Upper lobe of right lung (tissue), 1 donor: ENCODE measurements around the gene SLC7A6. TPM values are rescaled to one million over a fixed set of nuclear protein-coding genes. Genes with fewer than 3 reads are reported as not detected.
A peak's percentile ranks its signal among the peaks of the same experiment; 100 is the strongest.

Experiments
- ATAC-seq: fragments of 200-7000 bp; cut with Tn5 transposase; one replicate; pipeline ENCODE4 v1.9.1; 2020; ENCODE audit warnings: mild to moderate bottlenecking, moderate library complexity
- DNase-seq: peaks from one replicate; pipeline ENCODE4 v3.0.0-alpha.2; 2020
- H3K27ac ChIP-seq: fragments of 200-600 bp; one replicate; pipeline ENCODE4 v1.8.0; 2022
- H3K27me3 ChIP-seq: fragments of 200-600 bp; one replicate; pipeline ENCODE4 v1.8.0; 2022; ENCODE audit warnings: mild to moderate bottlenecking
- H3K36me3 ChIP-seq: fragments of 200-600 bp; one replicate; pipeline ENCODE4 v1.8.0; 2022
- H3K4me1 ChIP-seq: fragments of 200-600 bp; one replicate; pipeline ENCODE4 v1.8.0; 2022
- H3K4me3 ChIP-seq: fragments of 200-600 bp; one replicate; pipeline ENCODE4 v1.8.0; 2022; ENCODE audit warnings: mild to moderate bottlenecking
- H3K9me3 ChIP-seq: fragments of 200-600 bp; one replicate; pipeline ENCODE4 v1.8.0; 2022
- CTCF ChIP-seq: fragments of 200-600 bp; IDR thresholded peaks from one replicate; pipeline ENCODE4 v1.8.0; 2022; ENCODE audit warnings: antibody characterized with exemption
- intact Hi-C: fragments of 100-400 bp; cut with DNase I; formaldehyde crosslinking; loops from one replicate; pipeline ENCODE4 v1.11.0; 2022
- total RNA-seq: library from RNA; stranded (reverse); fragmentation: NEBNext Ultra II Directional; extraction: Animal tissue kit (Norgen Biotek cat#: 25700); gene quantifications from one replicate; pipeline ENCODE4 v1.2.1, GENCODE V29; 2021
- donor health status: DM: no; HTN: yes; CAD: no; lungs with severe emphysema.

SLC7A6 gene
- total RNA-seq, 1 donor from 2014 or later, result 61.9 TPM

DNA sequence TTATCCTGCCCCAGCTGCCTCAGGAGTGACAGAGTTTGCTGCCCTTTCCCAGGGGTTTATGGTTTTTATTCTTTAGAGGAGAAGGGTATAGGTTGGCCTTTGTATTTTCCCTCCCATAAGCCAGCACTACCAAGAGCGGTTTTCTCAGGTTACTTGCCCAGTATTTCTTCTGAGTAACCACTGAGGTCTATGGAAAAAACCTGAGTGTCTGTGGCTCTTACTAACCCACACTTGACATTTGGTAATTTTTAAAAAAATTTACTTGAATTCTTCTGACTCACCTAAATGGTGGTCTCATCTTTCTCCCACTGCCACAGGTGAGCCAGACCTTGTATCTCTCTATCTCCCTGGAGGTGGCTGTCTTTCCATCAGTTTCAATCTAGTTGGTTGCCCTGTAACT, 6.0 kb downstream of the SLC7A6 start:
- ATAC-seq (no peak), DNase-seq (no peak)
- Histone ChIP-seq H3K27ac (no peak overlapping the region), H3K4me3 (no peak overlapping the region), H3K4me1 (peaks cover 39% of the 10 kb centered on the region), H3K27me3 (no peaks in the 10 kb centered on the region), H3K36me3 (peaks cover 15% of the 10 kb centered on the region), H3K9me3 (no peaks in the 10 kb centered on the region)
- TF ChIP-seq CTCF, result no peak
- intact Hi-C loops, result no loop called here

GRCh38 chr16:68272507-68273209, 8.3 kb downstream of the SLC7A6 start:
- Histone ChIP-seq H3K4me1 (peaks cover 40% of the 10 kb centered on the region), H3K36me3 (peaks cover 19% of the 10 kb centered on the region), H3K4me3 (no peak overlapping the region), H3K27ac (peak overlapping the region; percentile 30), H3K27me3 (no peaks in the 10 kb centered on the region), H3K9me3 (no peaks in the 10 kb centered on the region)
- intact Hi-C loops, result no loop called here
- no peak for TF ChIP-seq CTCF
- no peak for DNase-seq
- ATAC-seq, result peak; percentile 28

DNA sequence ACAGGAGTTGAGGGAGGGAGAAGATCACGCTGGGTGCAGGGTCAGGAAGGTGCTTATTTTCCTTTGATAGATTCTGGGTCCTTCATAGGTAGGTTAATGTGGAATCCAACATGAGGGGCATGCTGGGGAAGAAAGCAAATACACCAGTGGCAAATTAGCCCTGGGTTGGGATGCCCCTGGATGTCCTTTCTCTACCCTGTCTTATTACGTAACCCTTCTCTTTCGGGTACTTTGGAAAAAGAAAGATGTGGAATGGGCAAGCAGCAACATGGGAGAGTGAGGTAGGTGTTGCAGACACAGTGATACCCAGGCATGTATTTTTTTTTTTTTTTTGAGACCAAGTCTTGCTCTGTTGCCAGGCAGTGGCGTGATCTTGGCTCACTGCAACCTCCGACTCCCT, 9.1 kb downstream of the SLC7A6 start:
- peak overlapping the region; percentile 30 for H3K27ac ChIP-seq
- H3K27me3 ChIP-seq, result no peaks in the 10 kb centered on the region
- no peak for TF ChIP-seq CTCF
- ATAC-seq (no peak), DNase-seq (no peak)
- intact Hi-C loops, result no loop called here
- no peak overlapping the region for H3K4me3 ChIP-seq
- peaks cover 22% of the 10 kb centered on the region for H3K36me3 ChIP-seq
- peaks cover 34% of the 10 kb centered on the region for H3K4me1 ChIP-seq
- H3K9me3 ChIP-seq, result no peaks in the 10 kb centered on the region

DNA sequence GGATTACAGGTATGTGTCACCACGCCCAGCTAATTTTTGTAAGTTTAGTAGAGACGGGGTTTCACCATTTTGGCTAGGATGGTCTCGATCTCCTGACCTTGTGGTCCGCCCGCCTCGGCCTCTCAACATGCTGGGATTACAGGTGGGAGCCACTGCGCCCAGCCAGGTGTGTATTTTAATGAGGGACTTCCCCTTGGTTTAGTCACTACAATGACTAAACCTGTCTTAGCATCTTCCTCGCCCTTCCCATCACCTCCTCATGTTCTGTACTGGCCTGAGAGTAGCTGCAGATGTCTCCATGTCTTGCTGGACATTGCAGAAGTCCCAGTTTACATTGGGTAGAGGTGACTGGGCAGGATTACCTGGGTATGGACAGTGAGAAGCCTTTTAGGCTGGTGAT, 9.6 kb downstream of the SLC7A6 start:
- intact Hi-C loops, result no loop called here
- ATAC-seq (no peak), DNase-seq (no peak)
- Histone ChIP-seq H3K27ac (no peak overlapping the region), H3K36me3 (peaks cover 22% of the 10 kb centered on the region), H3K4me3 (no peak overlapping the region), H3K9me3 (no peaks in the 10 kb centered on the region), H3K4me1 (peaks cover 34% of the 10 kb centered on the region), H3K27me3 (no peaks in the 10 kb centered on the region)
- TF ChIP-seq CTCF, result no peak

- no peak overlapping the region for H3K27ac ChIP-seq
- no peak for TF ChIP-seq CTCF
- ATAC-seq, result no peak
- H3K4me3 ChIP-seq, result no peak overlapping the region
- H3K4me1 ChIP-seq, result peaks cover 34% of the 10 kb centered on the region
- H3K27me3 ChIP-seq, result no peaks in the 10 kb centered on the region
- peaks cover 22% of the 10 kb centered on the region for H3K36me3 ChIP-seq
- intact Hi-C loops, result no loop called here
- no peak for DNase-seq
- H3K9me3 ChIP-seq, result no peaks in the 10 kb centered on the region
These were observed 10.1 kb downstream of the SLC7A6 start for GRCh38 chr16:68274441-68274840.
